NCI-H82 treated with DMSO at 0.1 percent for 48 hours (cell line): ENCODE measurements around the gene PITPNC1.
A peak's percentile ranks its signal among the peaks of the same experiment; 100 is the strongest.
"Not testable (repeated sequence)": the region's sequence is repeated elsewhere in the genome, so short reads cannot be mapped to it uniquely, and the experiment has no call there.

Source experiments
- DNase-seq: peaks from one replicate; lab custom pipeline; 2025; ENCODE audit not compliant: unreplicated experiment; lab: John Stamatoyannopoulos, UW

Gene PITPNC1

DNA sequence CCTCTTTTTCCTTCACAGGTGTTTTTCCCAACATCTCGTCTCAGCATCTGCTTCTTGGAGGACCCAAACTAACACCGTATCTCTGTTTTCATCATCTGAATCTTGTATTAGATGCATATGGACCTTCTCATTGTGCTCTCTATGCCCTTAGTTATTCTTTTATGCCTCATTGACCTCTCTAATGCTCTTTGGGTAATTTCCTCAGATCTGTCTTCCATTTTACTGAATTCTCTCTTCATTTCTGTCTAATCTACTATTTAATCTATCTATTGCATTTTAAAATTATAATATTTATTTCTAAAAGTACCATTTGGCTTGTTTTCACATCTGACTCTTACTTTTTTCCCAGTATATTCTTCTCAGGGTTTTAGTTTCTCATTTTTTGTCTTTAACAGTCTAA, 81.1 kb downstream of the PITPNC1 start:
- DNase-seq = no peak

DNA sequence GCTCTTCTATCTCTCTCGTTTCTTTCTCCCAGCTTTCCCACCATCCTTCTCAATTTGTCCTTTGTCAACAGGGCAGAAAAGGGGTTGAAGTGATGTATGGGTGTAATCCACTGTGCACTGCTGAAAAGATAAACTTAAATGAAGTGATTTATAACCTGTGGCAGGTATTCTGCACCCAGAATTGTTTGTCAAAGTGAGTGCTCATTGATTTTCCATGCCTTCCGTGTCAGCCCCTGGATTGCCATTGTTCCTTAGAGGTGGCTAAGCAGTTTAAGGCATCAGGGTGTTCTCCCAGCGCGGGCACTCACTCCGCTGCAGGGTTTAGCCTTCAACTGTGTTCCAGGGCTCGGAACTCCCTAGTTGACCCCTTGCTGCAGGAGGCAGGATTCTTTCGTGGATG, 82.9 kb downstream of the PITPNC1 start:
- no peak for DNase-seq

DNA sequence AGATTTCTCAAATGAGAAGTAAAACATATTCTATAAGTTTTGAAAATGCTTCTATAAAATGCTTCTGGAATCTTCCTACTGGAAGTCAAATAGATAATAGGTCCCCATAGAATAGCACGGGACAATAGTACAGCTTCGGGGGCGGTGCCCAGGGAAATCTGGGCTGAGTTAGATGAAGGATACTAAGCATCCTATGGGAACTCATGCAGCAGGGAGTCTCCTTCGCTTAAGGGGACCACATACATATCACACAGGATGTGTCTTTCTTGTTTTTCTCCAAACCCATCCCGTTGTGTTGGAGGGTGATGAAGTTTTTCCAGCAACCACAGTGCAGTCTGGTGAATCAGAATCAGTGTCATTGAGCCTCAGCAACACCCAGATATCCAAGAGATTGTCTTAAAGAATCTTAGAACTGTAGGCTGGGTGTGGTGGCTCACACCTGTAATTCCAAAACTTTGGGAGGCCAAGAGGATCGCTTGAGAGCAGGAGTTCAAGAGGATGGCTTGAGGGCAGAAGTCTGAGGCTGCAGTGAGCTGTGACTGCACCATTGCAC, 84.2 kb downstream of the PITPNC1 start:
- DNase-seq = no peak

DNA sequence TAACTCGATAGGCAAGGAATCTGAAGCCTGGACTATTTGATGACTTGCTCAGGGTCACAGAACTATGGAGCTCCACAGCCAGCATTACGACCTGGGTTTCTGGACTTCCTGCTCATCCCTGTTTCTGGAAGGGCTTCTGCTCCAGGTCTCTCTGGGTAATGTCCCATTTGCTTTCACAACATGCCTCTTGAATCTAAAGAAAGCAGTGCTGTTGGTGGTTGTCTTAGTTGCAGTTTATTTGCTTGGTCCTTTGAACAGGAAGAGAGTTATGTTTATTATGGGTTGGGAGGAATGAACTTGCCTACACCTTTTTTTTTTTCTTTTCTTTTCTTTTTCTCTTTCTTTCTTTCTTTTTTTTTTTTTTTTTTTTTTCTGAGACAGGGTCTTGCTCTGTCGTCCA, 84.8 kb downstream of the PITPNC1 start:
- no peak for DNase-seq

DNA sequence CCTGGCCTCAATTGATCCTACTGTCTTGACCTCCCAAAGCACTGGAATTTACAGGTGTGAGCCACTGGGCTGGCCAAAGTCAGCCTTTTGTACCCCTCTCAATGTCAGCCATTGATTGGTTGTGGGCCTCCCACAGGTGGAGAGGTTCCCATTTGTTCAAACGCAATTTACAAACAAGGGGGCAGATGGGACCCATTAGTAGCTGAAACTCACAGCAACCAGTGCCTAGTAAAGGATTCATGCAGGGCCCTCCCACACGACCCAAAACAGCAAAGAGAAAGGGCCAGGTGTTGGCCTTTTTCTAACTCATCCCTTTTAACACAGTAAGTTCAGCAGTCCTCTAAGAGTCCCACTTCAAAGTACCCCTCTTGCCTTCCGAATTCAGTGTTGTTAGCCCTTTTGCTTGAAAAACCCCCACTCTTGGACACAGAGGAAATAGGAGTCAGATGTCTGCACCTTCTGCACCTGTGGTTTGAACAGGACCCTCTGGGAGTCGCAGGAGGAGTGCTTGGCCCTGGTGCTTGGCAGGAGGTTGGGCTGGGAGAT, 89.2 kb downstream of the PITPNC1 start:
- DNase-seq = no peak

DNA sequence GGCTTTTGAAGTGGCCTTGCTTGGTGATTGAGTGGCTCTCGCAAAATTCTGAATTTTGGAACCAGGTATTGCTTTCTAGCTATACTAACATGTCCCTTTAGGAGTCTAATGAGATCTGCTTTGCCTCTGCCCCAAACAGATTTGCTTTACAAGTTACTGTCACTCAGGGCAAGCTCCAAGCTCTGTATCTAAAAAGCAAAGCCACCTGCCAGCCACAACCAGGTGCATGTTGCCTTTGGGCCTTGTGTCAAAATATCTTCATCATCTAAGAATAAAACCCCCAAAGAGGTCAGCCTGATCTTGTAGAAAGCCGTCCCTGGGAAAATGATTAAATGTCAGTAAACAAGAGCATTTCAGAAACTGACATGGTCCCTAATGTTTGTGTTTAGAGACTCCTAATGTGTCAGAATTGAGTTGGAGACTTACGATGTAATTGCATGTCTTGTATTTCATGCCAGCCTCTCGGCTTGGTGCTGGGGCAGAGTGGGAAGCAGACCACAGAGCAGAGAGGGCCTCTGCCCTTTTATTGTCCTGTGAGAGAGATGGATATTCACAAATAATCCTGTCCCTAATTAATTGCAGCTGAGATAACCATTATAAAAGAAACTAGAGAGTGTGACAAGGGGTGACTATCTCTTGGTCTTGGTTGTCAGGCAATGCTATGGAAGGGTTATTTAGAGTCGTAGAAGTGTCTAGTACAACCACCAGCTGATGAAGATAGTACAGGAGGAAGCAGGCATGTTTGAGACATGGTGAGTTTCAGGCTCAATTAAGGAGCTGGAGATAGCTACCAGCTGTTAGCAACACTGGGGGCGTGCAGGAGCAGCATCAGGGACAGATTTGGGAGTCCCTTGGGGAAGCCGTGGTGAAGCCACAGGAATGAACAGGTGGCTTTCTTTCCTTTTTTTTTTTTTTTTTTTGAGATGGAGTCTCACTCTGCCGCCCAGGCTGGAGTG, 90.7 kb downstream of the PITPNC1 start:
- peak; percentile 78 for DNase-seq

DNA sequence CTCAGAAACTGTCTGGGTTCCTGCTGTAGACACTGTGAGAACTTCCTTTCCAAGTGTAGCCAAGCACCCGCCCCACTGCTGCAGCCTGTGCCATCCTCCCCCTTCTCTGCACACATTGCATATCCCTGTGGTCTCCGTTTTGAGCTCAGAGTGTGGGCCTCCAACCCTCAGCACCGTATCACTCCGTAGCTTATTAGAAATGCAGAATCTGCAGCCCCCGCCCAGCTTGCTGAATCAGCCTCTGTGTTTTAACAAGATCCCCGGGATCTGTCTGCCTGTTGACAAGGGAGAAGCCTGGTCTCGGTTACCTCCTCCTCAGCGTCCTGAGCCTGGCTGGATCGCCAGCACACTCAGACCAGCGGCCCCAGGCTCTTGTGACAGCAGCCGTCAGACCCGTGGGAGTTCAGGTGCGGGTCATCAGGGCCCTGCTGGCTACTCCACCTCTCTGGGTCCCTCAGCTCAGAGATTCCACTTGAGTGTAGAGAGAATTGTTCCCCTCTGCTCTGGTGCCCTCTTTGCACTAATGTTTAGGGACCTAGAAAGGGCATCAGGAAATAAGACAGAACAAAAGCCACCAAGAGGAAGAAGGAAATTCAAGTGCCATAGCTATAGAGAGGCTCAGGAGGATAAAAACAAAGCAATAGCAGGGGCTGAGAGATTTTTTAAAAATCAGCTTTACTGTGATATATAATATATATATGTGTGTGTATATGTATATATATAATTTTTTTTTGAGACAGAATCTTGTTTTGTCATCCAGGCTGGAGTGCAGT, 92.3 kb downstream of the PITPNC1 start:
- no peak for DNase-seq

DNA sequence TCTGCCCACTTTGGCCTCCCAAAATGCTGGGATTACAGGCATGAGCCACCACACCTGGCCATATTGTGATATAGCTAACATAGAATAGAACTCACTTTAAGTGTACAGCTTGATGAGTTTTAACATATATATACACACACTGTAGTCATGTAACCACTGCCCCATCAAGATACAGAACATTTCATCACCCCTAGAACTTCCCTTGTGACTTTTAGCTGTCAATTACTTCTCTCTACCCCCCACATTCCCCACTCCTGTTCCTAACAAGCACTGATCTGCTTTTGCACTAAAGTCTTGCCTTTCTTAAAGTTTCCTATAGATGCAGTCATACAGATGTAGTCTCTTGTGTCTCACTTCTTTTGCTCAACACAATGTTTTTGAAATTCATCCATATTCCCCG, 93.1 kb downstream of the PITPNC1 start:
- DNase-seq = no peak

DNA sequence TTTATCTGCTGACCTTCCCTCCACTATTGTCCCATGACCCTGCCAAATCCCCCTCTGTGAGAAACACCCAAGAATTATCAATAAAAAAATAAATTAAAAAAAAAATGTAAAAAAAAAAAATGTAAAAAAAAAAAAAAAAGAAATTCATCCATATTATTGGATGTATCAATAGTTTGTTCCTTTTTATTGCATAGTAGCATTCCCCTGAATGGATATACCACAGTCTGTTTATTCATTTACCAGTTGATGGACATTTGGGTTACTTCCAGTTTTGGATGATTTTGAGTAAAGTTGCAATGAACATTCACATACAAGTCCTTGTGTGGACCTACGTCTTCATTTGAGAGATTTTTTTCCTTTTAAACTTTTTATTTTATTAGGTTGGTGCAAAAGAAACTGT, 94.0 kb downstream of the PITPNC1 start:
- DNase-seq = no peak

DNA sequence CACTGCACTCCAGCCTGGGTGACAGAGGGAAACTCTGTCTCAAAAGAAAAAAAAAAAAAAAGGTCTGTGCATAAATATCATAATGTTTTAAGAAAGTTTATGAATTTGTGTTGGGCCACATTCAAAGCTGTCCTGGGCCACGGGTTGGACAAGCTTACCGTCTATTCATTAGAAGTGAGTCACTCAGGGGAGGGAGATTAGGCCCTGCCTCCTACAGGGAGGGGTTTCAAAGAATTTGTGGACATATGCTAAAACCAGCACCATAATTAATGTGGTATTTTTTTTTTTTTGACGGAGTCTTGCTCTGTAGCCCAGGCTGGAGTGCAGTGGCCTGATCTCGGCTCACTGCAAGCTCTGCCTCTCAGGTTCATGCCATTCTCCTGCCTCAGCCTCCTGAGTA, 95.5 kb downstream of the PITPNC1 start:
- not testable (repeated sequence) for DNase-seq

DNA sequence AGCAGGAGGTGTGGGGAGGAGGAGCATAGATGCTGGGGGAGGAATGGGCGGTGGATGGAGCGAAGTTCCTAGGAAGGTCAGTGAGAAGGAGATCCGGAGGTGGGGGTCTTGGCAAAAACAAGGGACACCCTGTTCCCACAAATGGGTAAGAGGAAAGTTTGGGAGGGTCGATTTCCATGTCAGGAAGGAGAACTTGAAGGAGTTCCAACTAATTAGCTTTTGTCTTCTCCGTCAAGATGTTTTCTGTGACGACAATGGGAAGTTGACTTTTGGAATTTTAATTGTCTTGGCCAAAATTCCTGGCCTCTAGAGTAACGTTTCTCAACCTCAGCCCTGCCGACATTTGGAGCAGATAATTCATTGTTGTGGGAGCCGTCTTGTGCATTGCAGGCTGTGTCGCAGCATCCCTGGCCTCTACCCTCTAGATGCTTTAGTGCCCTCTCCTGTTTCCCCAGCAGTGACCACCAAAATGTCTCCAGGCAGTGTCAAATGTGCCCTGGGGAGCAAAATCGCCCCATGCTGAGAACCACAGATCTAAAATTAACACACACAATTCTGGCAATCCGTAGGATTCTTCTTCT, 97.1 kb downstream of the PITPNC1 start:
- DNase-seq = no peak

DNA sequence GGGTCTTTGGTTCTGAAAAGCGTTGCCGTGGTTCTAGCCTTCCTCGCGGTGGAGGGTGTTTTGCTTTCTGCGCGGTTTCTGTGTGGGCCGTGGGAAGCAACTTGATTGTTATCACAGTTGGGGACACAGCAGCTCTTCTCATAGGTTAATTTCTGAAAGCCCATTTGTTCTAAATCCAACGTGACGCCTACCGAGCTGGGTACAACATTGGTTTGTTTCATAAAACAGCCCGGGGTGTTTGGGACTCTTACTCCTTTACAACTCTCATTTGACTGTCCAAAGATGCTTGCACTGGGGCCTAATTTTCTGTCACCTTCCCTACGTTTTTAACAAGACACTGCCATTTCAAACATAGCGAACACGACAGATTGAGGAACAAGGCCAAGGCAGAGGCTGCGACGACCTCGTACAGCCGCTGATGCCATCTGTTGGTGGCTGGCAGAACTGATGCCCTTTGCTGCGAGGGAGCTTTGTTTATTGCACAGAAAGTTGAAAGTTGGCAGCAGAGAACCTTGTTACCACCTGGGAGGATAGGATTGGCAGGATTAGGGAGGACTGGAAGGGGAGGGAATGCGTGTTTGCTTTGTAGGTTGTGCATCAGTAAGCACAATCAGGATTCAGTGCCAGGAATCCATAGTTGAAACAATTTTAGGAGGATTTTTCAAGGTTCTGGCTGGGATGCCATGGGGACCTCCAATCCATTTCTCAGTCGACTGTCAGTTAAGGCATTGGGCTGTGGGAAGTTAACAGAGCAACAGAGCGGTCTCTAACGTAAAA, 98.3 kb downstream of the PITPNC1 start:
- DNase-seq = peak; percentile 21

DNA sequence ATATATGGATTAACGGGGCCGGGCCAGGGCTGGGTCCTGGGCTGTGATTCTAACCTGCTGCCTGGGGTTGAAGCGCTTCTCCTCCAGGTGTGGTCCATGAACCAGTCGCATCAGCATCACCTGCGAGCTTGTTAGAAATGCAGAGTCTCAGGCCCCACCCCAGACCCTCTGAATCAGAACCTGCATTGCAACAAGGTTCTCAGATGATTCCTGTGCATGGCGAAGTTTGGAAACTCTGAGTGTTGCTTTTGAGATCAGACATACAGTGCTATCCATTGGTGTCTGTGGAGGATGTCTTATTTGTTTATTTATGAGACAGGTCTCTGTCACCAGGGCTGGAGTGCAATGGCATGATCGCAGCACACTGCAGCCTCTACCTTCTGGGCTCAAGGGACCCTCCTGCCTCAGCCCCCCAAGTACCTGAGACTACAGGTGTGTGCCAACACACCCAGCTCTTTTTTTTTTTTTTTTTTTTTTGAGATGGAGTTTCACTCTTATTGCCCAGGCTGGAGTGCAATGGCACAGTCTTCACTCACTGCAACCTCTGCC, 99.8 kb downstream of the PITPNC1 start:
- DNase-seq = no peak

DNA sequence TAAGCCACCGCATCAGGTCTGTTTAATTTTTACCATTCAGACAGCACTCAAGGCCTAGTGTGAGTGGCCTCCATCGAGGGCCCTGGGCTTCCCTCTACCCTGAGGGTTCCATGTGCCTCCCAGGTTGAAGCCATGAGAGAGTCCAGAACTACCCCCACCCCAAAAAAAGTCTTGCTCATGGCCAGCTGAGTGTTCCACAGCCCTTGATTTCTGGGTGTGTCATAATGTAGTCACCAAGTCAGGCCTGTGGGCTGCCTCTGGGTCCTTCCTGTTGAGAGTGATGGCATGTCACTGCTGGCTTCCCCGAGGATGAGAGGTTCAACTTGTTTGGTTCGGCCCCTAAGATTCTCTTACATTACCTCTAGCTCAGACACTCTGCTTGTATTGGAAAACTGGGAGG, 100.6 kb downstream of the PITPNC1 start:
- DNase-seq = no peak

DNA sequence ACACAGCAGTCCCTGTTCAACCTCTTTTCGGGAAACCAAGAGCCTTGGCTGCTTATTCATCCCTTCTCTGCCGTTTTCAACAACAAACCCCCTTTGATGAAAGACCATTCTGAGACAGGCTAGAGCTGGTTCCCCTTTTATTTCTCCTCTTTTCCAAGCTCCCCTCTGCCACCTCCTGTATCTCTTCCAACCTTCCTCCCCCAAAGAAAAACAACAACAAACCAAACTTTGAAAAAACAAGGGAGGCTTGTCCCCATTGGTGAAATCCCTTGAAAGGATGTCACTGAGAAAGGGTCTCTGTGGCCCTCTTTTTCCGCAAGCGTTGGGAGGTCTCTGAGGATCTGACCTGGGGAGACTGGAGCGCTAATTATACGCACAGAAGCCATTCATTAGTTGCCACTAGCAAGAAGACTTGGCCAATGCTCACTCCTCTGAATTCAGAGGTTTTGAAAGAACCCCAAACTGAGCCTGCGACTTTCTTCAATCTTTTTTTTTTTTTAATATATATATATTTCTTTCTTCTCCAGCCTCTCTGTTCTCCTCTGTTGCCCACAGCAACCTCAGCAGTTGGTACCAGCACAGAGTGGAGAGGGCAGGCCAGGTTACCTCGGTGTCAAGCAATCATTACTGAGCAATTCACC, 101.4 kb downstream of the PITPNC1 start:
- no peak for DNase-seq

DNA sequence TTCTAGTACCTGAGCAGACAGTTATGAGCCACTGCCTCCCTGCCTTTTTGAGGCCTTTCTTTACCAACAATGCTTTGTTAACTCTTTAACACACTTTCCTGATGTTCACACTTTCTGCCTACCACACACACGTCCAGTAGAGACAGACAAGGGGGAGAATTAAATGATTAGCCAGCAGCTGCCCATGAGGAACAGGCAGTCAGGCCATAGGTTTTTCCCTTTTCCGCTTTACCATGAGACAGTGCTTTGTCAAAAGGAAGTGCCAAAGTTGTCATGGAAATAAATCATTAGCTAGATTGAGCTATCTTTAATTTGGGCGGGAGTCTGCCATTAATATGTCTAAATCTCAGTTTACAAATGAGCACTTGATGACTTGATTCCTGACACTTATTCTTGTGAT, 102.1 kb downstream of the PITPNC1 start:
- DNase-seq = no peak

DNA sequence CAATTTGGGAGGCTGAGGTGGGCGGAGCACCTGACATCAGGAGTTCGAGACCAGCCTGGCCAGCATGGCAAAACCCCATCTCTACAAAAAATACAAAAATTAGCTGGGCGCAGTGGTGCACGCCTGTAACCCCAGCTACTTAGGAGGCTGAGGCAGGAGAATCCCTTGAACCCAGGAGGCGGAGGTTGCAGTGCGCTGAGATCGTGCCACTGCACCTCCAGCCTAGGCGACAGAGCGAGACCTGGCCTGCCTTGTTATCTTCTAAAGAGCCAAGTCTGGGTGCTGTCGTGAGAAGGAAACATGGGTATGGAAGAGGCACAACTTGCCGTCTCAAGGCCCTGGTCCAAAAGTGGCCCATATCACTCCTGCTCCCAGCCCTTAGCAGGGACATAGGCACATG, 103.9 kb downstream of the PITPNC1 start:
- DNase-seq = not testable (repeated sequence)

DNA sequence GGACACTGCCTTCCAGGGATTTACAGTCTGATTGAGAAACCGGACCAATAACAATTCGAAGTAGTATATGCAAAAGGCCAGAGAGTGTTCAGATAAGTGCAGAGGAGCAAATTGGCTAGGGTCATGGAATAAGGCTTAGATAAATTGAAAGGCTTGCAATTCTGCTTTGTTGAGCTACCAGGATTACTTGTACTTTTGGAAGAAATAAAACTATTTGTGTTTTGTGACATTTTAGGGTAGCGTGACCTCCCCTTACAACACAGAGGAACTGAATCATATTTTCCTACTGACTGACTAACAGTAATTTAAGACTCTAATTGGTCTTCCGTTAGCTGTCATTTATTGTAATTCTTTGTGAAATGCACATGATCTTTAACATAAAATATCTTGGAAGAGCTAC, 104.7 kb downstream of the PITPNC1 start:
- no peak for DNase-seq

DNA sequence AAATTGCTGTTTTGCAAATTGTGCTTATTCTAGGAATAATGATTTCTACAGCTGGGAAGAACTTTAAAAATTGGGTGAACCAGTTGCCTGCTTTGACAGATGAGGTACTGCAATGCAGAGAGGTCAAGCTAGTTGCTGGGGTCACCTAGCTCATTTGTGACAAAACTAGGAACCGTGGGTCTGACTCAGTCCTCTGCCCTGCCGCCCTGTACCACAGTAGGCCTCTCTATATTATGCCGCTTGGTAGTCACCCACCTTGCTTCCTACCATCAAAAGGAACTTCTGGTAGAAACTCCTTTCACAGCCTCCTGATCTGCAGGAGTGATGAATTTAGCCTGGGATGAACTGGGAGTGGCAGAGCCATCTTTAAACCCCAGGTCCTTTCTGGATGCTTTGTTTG, 105.7 kb downstream of the PITPNC1 start:
- no peak for DNase-seq

DNA sequence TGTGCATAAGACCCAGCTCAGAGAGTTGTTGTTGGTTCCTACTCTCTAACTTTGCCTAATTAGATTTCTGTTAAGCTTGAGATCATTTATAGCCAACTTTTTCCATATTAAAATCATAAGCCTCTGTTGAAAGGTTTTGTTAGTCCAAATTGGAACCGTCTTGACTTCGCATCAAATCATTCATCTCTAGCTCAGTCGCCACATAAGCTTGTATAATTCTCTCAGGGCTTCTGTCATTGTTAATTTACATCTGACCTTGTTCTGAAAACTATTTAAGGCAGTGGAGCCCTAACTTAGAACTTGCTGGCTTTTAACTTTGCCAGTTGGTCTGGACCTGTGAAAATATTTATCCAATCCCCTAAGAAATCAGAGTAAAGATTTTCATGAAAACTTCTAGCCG, 107.2 kb downstream of the PITPNC1 start:
- no peak for DNase-seq
